H7 (cell line): ENCODE measurements around the gene TCEA3. TPM values are rescaled to one million over a fixed set of nuclear protein-coding genes. Genes with fewer than 3 reads are reported as not detected.

Source experiments
- DNase-seq: peaks from one replicate; pipeline ENCODE4 v3.0.0; 2012
- H3K27me3 ChIP-seq: 2 replicates; pipeline ENCODE4 v1.6.0; 2011; ENCODE audit warnings: mild to moderate bottlenecking, low read length; ENCODE audit not compliant: control insufficient read depth, insufficient read depth
- H3K36me3 ChIP-seq: replicated peaks from 2 replicates; pipeline ENCODE4 v1.5.1; 2011; ENCODE audit warnings: low read length; ENCODE audit not compliant: control insufficient read depth, insufficient read depth
- H3K4me3 ChIP-seq: 2 replicates; pipeline ENCODE4 v1.5.1; 2011; ENCODE audit warnings: low read depth, mild to moderate bottlenecking, control low read depth, low read length, moderate library complexity; ENCODE audit not compliant: insufficient read depth
- total RNA-seq: library from RNA; depleted of rRNA; stranded (reverse); fragments of >200 nt; shearing (Covaris generic); gene quantifications from 2 replicates; pipeline ENCODE4 v1.2.3, GENCODE V29; 2014

TCEA3 gene
- total RNA-seq, 1 experiment from 2014 or later: 0.24 TPM

DNA sequence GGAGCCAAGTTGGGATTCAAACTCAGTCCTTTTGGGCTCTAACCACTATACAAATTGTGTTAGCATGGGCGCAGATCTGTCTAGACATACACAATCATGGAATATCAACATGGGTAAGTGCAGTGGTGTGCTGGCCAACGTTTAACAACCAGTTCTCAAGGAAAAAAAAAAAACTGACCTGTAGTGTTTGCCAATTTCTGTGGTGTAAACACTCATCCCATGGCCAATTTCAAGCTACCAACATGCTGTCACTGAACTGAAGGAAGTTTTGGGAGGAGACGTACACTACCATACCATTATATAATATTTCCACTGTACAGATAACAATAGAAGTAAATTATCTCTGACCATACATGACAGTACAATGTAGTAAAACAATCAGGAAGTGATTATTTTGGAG, 3.2 kb downstream of the TCEA3 start:
- no peak for DNase-seq
- no peaks in the 10 kb centered on the region; the same call in none of the 2 replicates for H3K36me3 ChIP-seq
- H3K4me3 ChIP-seq: no peak overlapping the region
- H3K27me3 ChIP-seq: peaks cover 97% of the 10 kb centered on the region

DNA sequence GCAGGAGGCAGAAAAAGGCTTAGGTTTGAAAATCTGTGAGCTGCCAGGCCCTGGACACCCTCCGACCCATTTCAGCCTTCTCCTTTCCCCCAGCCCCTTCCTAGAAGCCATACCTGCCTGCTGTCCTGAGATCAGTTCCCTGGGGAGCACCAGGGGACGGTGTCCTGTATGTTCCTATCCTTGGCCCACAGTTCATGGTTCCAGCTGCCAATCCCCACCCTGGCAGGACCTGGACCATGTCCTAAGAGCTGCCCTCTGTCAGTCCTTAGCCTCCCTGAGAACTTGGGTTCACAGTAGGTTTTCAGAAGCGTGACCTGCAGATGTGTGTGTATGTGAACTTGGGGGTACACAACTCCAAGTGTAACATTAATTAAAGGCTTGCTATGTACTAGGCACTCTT, 3.8 kb downstream of the TCEA3 start:
- DNase-seq: no peak
- Histone ChIP-seq H3K36me3 (no peaks in the 10 kb centered on the region), H3K4me3 (no peak overlapping the region), H3K27me3 (peaks cover 95% of the 10 kb centered on the region)

DNA sequence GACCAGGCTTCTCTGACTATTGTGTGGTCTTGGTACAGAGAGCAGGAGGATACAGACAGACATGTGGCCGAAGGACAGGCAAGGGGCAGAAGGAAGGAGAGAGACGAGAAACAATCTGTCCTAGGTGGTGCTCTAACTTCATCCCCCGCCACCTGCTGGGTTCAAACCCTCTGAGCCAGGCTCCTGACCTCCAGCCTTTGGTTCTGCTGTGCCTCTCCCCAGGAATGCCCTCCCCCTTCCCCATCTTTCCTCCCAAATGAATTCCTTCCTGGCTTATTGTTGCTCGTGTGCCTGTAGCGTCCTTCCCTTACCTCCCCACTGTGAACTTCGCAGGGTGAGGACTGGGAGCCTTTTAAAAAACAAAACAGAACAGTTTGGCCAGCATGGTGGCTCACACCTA, 5.4 kb downstream of the TCEA3 start:
- DNase-seq: peak; percentile 80
- peaks cover 87% of the 10 kb centered on the region for H3K27me3 ChIP-seq
- H3K36me3 ChIP-seq: no peaks in the 10 kb centered on the region
- H3K4me3 ChIP-seq: no peak overlapping the region

DNA sequence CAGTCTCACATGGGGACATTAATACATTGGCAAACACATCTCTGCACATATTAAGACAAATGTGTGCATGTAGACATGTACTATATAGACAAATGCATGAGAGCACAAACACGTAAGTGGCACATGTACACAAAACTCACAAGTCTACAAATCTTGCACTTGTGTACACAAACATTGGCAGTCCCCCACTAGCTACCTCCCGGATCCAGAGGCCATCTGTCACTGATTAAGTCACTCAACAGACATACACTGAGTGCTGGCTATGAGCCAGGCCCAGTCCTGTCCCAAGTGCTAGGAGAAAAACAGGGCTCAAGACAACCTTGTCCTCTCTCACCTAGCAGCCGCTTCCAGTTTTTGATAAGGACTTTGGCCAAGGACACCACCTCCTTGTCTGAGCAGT, 7.0 kb downstream of the TCEA3 start:
- Histone ChIP-seq H3K36me3 (no peaks in the 10 kb centered on the region), H3K4me3 (no peak overlapping the region), H3K27me3 (peaks cover 71% of the 10 kb centered on the region)
- DNase-seq: no peak

DNA sequence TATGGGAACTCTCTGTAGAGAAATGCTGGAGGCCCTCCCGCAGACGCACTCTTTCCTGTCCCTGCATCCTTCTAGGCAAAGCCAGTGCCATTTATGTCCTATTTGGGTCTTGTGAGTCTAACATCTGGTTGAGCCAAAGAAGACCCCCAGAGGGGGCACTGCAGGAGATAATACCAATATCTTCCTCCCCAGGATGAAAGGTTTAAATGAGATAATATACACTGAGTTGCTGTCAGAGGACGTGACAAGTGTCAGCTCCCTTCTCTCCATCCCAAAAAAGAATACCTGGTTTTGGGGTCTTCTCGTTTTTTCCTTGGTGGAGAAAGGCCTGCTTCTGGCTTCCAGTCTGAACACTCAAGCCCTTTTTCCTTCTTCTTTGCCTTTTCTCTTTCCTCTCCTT, 7.6 kb downstream of the TCEA3 start:
- DNase-seq: no peak
- Histone ChIP-seq H3K4me3 (no peak overlapping the region), H3K36me3 (no peaks in the 10 kb centered on the region), H3K27me3 (peaks cover 65% of the 10 kb centered on the region)

DNA sequence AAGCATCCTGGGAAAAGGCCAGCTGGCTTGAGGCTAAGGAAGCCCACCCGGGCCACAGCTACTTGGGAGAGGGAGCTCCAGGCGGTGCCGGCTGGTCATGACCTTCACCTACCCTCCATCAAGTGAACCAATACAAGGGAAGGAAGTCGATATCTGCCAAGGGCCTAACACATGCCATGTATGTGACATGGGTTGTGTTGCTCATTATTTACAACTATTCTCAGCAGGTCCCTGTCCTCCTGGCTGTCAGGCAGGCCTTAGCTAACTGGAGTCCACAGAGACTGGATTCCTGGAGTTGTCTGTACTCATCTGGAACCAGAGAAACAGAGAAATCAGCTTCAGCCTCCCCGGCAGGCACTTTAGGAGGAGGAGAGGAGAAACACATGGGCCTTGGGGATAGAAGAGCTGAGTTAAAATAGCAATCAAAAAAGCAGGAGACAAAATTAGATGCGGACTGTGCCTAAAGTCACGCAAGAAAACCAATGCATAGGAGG, 15.7 kb downstream of the TCEA3 start:
- Histone ChIP-seq H3K4me3 (no peak overlapping the region), H3K36me3 (no peaks in the 10 kb centered on the region), H3K27me3 (peaks cover 41% of the 10 kb centered on the region)
- DNase-seq: no peak

DNA sequence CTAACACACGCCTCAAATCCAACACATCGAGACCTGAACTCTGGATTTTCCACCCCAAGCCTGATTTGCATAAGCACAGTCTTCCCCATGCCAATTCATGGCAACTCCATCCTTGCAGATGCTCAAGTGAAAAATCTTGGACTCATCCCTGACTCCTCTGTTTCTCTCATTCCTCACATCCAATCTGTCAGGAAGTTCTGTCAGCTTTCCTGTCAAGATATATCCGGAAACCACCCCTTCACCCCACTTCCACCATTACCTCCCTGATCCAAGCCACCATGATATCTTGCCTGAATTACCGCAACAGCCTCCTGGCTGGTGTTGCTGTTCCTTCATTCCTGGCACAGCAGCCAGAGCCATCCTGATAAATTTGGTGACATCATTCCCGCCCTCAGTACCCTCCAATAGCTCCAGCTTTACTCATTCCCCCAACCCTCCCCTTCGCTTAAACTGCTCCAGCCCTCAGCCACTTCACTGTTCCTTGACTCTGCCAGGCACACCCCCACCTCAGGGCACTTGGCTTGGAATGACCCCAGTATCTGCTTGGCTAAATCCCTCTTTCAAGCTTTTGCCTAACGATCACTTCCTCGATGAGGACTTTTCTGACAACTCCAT, 17.4 kb downstream of the TCEA3 start:
- H3K4me3 ChIP-seq: no peak overlapping the region
- H3K36me3 ChIP-seq: no peaks in the 10 kb centered on the region
- no peak for DNase-seq
- peaks cover 56% of the 10 kb centered on the region for H3K27me3 ChIP-seq

DNA sequence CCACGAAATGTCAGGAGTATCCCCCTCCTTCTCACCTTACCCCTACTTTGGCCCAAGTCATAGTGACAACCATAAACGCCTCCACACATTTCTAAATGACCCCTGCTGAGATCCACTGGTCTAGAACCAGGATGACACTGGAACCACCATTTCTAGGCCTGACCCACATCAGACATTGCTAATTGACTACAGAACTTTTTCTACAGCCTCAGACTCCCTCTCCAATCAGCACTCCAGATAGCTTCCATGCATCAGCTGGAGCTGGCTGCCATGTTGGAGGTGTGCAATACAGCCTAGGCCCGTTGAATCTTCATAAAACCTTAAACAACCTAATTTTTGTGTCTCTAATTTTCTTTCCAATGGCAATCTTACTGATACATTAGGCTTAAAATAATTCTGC, 18.6 kb downstream of the TCEA3 start:
- H3K27me3 ChIP-seq: peaks cover 60% of the 10 kb centered on the region
- no peaks in the 10 kb centered on the region for H3K36me3 ChIP-seq
- DNase-seq: no peak
- no peak overlapping the region for H3K4me3 ChIP-seq

DNA sequence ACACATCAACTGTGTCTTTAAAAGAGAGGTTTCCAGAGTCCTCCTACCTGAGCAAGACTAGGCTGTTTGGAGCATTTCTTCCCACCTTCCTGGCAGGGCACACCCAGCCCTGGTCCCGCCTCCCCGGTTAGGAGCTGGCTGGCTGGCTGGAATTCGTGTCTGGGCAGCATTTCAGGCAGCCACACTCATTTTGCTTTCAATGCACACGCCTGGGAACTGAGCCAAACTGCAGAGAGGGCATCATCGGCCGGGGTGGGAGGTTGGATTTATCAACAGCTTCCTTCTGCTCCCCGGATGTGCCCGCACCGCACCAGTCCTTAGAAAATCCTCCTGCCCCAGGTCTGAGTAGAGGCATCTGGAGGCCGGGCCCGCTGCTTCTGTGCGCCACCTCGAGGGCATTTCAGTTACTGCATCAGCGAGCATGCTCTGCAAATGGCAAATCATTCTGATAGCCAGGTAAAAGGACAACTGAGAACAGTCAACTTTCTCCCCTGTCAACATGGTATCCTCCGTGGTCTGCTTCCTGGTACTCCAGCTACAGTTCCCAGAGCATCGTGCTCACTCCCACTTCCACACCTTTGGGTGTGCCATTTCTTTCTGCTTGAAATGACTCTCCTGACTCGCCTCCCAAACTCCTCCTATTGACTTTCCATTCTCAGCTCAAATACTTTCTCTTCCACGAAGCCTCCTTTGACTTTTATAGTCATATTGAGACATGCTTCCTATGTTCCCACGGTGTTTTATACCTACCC, 20.6 kb downstream of the TCEA3 start:
- peak; percentile 89 for DNase-seq
- Histone ChIP-seq H3K27me3 (peaks cover 71% of the 10 kb centered on the region), H3K36me3 (no peaks in the 10 kb centered on the region), H3K4me3 (no peak overlapping the region)

DNA sequence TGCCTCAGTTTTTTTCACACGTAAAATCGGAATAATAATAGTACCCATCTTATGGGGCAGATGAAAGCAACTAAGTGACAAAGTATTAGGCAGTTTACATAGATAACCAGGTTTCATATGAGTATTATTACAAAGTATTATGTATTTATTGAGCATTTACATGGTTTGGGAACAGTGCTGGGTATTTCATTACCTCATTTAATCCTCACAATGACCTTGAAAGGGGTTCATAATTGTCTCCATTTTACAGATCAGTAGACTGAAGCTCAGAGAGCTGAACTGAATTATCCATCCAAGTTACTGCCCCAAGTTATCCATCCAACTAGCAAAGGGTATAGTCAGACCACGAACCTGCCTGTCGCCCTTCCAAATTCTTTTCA, 21.2 kb downstream of the TCEA3 start:
- peaks cover 69% of the 10 kb centered on the region for H3K27me3 ChIP-seq

DNA sequence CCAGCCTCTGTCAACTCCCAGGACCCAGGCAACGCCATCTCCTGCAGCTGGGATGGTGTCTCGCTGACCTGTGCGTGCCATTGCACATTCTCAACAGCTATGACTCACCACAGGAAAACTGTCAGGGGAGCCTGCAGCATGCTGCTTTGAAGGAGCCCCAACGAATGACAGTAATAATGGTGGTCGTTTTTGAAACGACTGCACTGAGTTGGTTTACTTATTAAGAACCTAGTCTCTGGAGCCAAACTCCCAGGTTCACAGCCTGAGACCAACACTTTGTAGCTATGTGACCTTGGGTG, 21.6 kb downstream of the TCEA3 start:
- Histone ChIP-seq H3K4me3 (no peak overlapping the region), H3K27me3 (peaks cover 70% of the 10 kb centered on the region), H3K36me3 (no peaks in the 10 kb centered on the region)
- DNase-seq: no peak

More for the DNA sequence above, 21.2 kb downstream of the TCEA3 start:
- Histone ChIP-seq H3K4me3 (no peak overlapping the region), H3K36me3 (no peaks in the 10 kb centered on the region)
- DNase-seq: no peak

DNA sequence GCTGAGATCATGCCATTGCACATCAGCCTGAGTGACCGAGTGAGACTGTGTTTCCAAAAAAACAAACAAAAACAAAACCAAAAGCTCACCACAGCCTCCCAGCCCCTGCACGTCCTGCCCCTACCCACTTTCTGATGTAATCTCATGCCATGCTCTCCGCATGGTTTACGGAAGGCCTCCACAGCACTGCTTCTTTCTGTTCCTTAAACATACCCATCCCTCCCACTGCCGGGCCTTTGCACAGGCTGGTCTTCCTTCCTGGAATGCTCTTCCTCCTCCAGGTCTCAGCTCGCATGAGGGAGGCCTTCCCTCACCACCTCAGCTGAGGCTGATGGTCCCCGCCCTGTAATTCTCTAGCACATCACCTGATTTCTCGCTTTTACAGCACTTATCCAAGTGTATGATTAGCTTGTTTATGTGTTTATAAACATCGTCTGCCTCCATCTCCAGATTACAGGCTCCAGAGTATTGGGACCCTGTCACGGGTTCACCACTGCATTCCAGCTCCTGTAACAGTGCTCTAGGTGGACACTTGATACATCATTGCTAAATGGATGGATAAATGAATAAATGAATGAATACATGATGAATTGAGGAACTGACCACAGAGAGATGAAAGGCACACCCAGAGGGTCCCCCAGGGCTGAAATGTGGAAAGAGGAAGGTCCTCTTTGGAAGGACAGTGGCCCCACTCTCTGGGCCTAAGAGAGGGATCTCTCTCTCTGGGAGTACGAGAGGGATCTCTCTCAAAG, 22.1 kb downstream of the TCEA3 start:
- H3K4me3 ChIP-seq: no peak overlapping the region
- peaks cover 74% of the 10 kb centered on the region for H3K27me3 ChIP-seq
- no peaks in the 10 kb centered on the region for H3K36me3 ChIP-seq
- no peak for DNase-seq

DNA sequence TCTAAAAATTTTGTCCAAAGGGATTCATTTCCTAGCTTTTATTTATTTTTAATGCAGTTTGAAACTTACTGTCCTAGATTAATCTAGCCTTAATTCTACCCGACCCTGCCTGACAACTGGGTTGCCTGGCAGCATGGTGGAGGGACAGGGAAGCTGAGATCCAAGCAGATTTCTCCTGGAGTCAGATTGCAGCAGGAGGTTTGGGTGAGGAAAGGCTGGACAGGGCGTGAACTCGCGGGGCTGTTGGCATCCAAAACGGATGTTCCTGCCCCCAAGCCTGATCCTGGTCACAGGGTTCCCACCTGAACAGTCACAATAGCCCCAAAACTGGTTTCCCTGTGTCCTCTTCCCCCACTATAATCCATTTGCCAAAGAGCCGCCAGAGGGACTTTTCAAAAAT, 23.2 kb downstream of the TCEA3 start:
- DNase-seq: no peak
- Histone ChIP-seq H3K4me3 (no peak overlapping the region), H3K27me3 (peaks cover 77% of the 10 kb centered on the region), H3K36me3 (no peaks in the 10 kb centered on the region)

DNA sequence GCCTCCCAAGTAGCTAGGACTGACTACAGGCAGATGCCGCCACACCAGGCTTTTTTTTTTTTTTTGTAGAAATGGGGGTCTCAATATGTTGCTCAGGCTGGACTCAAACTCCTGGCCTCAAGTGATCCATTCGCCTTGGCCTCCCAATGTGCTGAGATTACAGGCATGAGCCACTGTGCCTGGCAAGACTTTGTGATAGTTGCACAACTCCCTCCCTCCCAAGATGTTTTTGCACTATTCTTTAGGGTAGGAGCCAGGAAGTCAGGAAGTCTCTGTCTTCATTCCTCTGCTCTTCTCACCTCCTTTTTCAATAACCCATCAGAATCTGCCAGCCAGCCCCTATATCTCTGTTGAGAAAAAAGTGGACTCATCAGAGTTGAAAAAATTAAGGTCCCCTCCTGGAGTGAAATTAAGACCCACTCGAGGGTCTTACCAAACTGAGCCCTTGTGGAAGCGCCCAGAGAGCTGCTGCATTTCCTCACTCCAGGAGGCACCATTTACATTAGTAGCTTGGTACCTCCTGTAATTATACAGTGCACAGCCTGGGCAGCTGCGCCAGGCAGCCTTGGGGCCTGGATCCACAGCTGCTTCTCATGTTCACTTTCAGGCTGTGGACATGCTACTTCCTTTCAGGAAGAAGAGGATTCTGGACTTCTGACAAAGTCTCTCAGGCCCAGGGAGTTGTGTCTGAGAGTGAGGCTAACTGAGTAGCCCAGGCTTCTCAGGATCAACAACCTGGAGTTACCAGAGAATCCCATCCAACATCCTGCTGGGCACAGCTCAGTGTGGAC, 24.0 kb downstream of the TCEA3 start:
- Histone ChIP-seq H3K36me3 (no peaks in the 10 kb centered on the region), H3K27me3 (peaks cover 77% of the 10 kb centered on the region), H3K4me3 (no peak overlapping the region)
- DNase-seq: no peak
